IPS DF 4.7 (cell line): ENCODE results near the gene RNU2-1.
"Not testable (repeated sequence)": the region's sequence is repeated elsewhere in the genome, so short reads cannot be mapped to it uniquely, and the experiment has no call there.

ENCODE experiments used
- DNase-seq: peaks from one replicate; pipeline ENCODE4 v3.0.0-alpha.2; 2013; ENCODE audit warnings: low spot score; ENCODE audit errors: extremely low read depth

Gene RNU2-1

GRCh38 chr17:43233877-43234276 lies at the start of gene RNU2-1:
Gene RNU2-1 (minus strand): TSS chr17:43233977.
- DNase-seq: not testable (repeated sequence)

GRCh38 chr17:43272914-43273313 lies 39.1 kb upstream of the RNU2-1 start:
- not testable (repeated sequence) for DNase-seq

GRCh38 chr17:43272483-43272882 lies 38.7 kb upstream of the RNU2-1 start:
- not testable (repeated sequence) for DNase-seq

DNA sequence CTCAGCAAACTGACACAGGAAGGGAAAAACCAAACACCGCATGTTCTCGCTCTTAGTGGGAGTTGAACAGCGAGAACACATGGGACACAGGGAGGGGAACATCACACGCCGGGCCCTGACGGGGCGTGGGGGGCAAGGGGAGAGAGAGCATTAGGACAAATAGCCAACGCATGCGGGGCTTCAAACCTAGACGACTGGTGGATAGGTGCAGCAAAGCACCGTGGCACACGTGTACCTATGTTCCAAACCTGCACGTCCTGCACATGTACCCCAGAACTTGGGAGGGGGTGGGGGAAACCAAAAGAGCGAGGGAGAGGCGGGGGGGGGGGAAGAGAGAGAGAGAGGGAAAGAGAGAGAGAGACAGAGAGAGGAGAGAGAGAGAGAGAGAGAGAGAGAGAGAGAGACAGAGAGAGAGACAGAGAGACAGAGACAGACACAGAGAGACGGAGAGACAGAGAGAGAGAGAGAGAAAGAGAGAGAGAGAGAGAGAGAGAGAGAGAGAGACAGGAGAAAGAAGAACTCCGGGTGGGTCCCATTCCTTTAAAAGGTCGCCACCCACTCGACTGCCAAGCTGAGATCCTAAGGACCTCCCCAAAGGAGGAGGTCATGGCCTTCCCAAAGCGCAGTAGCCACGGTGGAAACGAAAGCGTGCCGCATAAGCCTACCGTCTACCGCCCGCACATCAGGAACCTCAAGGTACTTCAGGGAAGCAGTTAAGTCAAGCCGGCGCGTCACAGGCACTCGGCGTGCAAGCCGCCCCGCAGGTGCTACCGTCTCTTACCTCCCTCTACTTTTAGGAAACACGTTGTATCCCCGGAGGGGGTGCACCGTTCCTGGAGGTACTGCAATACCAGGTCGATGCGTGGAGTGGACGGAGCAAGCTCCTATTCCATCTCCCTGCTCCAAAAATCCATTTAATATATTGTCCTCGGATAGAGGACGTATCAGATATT lies 37.1 kb upstream of the RNU2-1 start:
- not testable (repeated sequence) for DNase-seq

- not testable (repeated sequence) for DNase-seq
Observed at GRCh38 chr17:43246456-43246855, 12.7 kb upstream of the RNU2-1 start.

GRCh38 chr17:43240596-43241352 lies 7.0 kb upstream of the RNU2-1 start:
- DNase-seq: not testable (repeated sequence)

- DNase-seq: not testable (repeated sequence)
Observed at GRCh38 chr17:43239597-43239996, 5.8 kb upstream of the RNU2-1 start.

DNA sequence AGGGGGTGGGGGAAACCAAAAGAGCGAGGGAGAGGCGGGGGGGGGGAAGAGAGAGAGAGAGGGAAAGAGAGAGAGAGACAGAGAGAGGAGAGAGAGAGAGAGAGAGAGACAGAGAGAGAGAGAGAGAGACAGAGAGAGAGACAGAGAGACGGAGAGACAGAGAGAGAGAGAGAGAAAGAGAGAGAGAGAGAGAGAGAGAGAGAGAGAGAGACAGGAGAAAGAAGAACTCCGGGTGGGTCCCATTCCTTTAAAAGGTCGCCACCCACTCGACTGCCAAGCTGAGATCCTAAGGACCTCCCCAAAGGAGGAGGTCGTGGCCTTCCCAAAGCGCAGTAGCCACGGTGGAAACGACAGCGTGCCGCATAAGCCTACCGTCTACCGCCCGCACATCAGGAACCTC lies 514 bp downstream of the RNU2-1 start:
- not testable (repeated sequence) for DNase-seq

- not testable (repeated sequence) for DNase-seq
Observed at GRCh38 chr17:43232021-43232699, 1.6 kb downstream of the RNU2-1 start.

- DNase-seq: not testable (repeated sequence)
Observed at GRCh38 chr17:43231205-43232020, 2.4 kb downstream of the RNU2-1 start.

- not testable (repeated sequence) for DNase-seq
Observed at GRCh38 chr17:43228020-43228782, 5.6 kb downstream of the RNU2-1 start, which contains the start of gene CCDC200. Gene CCDC200 (minus strand): TSS chr17:43228623. CDS start chr17:43228554, 69 bp downstream.

- no peak for DNase-seq
Observed at GRCh38 chr17:43226393-43226792, 7.4 kb downstream of the RNU2-1 start.

GRCh38 chr17:43224146-43224705 lies 9.6 kb downstream of the RNU2-1 start:
- no peak for DNase-seq

- DNase-seq: no peak
Observed at GRCh38 chr17:43220511-43221125, 13.2 kb downstream of the RNU2-1 start.

DNA sequence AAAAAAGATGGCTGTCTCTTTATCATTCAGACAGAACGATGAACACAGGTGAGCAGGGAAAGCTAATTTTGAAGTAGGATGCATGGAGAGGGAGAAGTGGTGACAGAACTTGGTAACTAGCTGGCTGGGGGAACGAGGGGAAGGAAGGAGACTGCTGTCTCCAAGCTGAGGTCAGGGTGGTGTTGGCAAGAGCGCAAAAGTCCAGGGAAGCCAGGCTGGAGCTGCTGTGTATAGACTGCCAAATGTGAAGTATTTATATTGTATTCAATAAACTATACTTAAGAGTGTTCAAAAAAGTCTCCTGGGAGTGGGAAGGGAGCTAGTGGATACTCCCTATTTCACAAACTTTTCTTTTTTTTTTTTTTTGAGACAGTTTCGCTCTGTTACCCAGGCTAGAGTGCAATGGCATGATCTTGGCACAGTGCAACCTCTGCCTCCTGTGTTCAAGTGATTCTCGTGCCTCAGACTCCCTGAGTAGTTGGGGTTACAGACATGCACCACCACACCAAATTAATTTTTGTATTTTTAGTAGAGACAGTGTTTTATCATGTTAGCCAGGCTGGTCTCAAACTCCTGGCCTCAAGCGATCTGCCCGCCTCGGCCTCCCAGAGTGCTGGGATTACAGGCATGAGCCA lies 13.9 kb downstream of the RNU2-1 start:
- no peak for DNase-seq

DNA sequence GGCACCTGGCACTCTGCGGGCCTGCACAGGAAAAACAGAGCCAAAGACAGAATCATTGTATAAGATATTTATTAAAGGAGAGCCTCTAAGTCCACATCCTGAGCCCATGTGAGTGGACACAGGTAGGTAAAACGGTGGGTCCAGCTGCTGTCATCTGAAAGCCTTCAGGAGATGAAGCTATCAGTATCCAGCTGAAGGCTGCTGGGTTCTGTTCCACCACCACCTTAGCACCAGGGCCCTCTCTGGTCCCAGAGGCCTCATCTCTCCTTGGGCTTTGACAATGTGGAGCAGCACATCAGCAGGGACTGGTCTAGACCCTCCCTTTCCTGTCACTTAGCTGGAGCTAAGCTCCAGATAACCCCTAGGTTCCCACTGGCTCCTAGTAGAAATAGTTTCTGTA lies 14.8 kb downstream of the RNU2-1 start:
- no peak for DNase-seq

DNA sequence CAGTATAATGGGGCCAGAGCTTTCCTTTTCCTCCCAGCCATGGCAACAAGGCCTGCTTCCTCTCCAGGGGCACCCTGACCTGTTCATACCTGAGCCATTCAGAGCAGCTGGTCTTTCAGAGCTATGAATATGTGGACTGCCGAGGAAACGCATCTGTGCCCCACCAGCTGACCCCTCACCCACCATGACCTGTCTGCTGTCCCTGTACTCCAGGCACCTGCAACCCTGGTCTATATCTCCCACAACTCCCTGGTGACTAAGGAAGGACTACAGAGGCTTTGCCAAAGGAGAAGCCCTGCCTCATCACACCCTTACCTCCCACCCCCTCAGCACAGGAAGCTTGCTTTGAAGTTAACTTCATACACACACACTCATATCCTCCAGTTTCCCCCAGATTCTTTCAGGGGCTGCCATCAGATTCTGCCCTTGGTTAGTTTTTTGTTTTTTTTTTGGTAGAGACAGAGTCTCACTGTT lies 16.1 kb downstream of the RNU2-1 start:
- DNase-seq: no peak
